NCI-H146 (cell line): ENCODE measurements around the gene LHFPL3.

Source experiments
- DNase-seq: peaks from one replicate; lab custom pipeline; 2025; lab: John Stamatoyannopoulos, UW

LHFPL3 gene

DNA sequence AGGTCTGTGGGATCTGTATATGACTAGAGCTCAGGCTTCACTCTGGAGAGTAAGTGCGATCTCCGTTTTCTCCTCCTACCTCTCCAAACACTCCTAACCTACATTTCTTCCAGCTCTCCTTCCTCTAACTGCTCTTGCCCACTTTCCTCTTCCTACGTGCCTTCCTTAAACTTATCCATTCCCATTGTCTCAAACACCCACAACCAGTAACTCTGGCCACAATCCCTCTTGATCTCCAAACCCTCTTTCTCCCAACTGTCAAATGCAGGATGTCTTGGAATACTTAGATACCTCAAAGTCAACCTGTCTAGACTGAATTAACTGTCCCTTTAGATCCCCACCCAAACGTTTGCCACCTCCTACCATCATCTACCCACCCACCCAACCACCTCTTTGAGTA lies 471.9 kb downstream of the LHFPL3 start:
- no peak for DNase-seq

DNA sequence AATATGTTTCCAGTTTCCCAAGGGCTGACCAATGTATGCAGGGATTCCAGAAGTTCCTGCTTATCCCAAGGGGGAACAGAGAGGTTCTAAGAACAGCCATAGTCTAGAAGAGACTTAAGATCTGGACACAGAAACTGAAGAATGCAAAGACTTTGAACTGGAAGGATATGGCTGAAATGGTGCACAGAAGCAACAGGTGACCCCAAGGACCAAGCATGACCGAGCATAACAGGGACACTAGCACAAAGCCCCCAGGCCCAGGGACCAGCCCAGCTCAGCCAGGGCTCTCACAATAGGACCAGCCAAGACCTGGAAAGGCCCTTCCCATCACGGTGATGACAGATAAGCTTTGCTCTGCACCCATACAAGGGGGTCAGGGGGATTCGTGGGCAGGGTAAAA lies 472.6 kb downstream of the LHFPL3 start:
- DNase-seq: no peak

DNA sequence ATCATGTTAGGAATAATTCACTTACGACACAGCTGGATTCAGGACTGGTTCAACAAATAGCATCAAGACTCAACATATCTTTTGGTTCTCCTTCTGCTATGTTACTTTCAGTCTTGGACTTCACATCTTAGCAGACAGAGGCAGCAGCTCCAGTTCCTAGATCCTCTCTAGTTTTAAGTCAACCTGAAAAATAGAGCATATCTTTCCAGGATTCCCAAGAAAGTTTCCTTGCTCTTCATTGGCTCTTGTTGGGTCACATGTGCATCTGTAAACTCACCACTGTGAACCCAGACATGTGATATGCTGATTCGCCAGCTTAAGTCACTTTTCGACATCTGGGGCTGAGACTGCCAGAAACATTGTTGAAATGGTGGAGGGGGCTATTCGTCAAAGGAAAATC lies 475.5 kb downstream of the LHFPL3 start:
- DNase-seq: no peak

DNA sequence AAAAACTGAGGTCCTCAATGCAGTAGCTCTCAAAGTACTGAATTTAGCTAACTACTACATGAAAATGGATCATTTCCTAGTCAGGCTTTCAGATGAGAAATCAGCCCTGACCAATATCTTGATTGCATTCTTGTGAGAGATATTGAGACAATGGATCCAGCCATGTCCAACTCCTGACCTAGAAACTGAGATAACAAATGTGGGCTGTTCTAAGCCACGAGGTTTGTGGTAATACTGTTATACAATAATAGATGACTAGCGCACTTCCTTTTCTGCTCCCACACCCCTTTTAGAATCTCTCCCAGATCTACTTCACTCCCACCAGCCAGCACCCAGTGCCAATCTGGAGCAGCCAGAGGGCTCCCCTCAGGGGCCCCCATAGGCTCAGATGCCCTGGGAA lies 476.3 kb downstream of the LHFPL3 start:
- DNase-seq: no peak

DNA sequence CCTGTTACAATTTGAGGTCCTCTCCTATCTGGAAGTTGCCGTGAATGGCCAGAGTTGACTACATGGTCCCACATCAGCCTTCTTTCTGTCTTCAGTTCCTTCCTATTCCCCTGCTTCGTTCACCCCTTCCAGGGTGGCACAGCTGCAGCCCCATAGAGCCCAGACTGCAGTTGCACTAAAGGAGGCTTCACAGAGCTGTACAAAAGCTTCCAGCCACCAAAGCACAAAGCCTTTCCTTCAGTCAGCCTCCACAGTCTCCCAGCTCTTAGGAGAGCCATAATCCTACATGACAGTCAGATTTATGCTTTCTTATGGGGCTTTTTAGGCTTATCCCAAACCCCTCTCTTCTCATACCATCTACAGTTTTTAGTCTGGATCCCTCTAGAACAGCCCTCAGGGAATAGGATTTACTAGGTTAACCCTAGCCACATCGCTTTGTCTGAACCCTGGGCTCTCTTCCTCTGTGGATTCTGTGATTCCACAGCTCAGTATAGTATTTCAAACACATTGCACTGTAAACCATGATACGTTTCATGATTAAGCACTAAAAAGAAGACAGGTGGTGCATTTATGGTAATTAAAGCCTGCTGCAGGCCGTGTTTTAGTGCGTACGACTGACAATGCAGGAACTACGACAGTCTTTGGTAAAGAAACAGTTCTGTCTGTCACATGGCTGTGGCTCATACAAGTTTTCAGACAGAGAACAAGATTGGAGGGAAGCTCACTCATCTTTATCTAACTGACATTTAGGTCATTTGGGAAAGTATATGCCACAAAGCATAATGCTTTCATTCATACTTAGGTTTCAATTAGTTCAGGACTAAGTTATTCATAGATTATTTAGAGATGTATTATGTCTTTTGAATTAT lies 477.3 kb downstream of the LHFPL3 start:
- DNase-seq: no peak

DNA sequence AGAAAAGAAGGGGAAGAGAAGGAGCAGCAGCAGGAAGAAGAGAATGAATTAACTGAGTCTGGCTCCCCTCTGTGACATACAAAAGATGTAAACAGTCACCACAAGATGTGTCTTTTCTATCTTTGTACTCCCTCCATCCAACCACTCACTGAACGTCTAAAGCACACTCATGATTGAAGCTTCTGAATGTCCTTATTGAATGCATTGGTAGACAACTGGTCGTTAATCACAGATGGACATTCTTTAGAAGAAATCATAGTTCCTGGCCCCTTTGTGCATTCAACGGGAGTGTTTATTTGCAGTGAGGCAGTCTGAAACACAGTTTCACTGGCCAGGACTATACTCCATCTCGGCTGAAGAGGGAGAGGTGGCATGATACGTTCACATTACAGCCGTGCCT lies 479.3 kb downstream of the LHFPL3 start:
- DNase-seq: no peak

DNA sequence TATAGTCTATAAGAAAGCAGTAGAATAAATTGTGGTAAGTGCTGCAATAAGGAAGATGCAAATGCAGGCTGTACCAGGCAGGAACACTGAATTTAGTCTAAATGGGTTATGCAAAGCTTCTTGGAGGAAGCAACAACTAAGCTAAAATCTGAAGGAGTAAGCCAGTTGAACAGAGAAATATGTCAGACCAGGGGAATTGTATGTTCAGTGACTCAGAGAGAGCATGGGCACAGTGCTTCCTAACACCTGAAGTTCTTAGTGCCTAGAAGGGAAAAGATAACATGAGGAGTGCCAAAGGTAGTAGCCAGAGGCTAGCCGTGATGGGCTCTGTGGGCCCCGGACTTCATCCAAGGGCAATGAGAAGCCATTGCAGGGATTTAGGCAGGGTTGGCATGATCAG lies 481.5 kb downstream of the LHFPL3 start:
- no peak for DNase-seq

DNA sequence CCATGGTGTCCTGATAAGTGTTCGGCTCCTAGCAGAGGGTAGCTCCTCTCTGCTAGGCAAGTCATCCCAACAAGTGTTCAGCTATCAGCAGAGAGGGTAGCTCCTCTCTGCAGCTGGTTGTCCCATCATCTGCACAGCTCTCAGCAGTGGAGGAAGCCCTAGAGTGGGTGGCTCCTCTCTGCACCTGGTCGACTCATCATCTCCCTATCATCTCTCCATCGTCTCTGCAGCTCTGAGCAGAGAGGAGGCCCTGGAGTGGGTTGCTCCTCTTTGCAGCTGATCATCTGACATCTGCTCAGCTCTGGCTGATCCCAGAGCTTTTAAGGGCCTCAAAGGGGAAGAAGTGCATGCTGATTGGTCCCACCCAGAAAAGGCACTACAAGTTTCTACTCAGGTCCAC lies 485.7 kb downstream of the LHFPL3 start:
- DNase-seq: no peak

DNA sequence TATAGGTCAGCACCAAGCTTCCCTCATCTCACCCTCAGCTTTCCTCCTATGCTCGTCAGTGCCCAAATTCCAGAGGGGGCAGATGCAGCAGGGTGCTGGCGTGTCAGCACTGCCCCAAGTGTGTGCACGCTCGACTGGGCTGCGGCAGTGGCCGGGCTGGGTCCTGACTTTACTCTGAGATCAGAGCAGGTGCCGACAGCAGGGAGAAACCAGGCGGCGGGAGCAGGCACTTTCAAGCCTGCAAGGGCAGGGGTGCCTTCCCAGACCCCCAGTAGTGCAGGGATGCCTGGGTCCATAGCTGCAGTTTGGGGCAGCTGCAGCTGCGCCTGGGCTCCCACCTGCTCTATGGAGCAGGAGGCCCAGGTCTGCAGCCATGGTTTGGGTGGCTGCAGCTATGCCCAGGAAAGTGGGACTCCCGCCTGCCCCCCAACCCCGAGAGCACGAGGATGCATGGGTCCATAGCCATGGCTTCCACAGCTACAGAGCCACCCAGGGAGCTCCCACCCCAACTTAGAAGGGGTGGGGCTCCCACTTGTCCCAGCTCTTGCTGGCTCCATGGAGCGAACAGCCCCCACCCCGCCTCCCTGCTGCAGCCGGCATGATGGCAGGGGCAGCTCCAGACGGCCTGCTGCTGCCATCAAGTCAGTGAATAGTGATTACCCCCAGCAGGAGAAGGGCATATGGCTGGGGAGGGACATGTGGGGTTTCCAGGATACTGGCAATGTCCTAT lies 486.4 kb downstream of the LHFPL3 start:
- no peak for DNase-seq

DNA sequence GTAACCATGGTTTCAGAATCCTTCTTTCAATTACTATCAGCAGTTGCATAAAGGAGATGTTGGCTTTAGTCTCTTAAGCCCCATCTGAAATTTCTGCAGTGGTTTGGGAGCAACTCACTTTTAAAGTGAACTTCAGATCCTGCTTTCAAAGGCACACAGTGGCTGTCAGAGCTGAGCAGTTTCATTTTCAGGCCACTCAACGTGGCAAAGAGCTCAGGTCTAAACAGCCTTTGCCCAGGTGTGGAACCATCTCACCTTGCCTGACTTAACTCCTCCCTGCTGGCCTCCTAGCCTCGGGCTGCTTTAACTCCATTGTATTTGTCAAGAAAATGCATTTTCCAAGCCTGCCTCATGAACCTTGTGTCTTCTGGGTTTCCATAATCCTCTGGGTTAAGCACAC lies 488.1 kb downstream of the LHFPL3 start:
- no peak for DNase-seq

DNA sequence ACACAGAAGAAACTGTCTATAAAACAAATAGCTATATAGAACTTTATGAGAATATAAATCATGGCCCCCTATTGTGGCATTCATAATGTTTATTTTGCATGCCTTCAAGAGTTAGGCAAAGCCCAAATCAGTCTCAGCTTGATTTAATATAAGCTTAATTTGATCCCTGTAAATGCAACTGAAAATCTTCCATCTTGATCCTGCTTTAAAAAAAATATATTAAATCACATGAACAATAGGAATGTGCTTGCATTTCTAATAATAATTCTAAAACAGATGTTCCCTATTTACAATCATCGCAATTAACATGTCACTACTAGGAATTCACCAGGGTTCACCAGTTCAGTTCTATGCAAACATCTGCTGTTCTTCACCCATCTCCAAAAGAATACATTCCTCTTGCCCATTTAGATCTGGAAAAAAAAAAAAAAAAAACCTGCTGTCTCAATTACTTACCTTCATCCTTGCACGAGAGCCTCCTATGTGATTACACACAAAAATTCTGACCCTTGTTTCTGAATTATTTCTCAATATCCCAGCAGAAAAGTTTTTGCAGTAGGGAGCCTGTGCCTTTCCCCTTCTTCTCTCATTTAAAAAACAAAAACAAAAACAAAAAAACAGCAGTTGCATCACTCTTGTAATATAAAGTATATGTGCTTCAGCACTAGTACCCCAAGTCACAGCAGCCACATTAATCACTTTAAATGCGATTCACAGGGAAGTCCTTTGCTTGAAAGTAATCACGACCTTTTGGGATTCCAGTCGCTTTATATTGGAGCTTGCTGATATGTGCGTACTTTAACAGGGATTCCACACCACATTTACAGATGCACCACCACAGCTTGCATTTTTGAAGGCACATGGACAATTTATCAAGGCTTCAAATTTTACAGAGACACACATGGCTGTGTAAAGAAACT lies 490.8 kb downstream of the LHFPL3 start:
- no peak for DNase-seq

DNA sequence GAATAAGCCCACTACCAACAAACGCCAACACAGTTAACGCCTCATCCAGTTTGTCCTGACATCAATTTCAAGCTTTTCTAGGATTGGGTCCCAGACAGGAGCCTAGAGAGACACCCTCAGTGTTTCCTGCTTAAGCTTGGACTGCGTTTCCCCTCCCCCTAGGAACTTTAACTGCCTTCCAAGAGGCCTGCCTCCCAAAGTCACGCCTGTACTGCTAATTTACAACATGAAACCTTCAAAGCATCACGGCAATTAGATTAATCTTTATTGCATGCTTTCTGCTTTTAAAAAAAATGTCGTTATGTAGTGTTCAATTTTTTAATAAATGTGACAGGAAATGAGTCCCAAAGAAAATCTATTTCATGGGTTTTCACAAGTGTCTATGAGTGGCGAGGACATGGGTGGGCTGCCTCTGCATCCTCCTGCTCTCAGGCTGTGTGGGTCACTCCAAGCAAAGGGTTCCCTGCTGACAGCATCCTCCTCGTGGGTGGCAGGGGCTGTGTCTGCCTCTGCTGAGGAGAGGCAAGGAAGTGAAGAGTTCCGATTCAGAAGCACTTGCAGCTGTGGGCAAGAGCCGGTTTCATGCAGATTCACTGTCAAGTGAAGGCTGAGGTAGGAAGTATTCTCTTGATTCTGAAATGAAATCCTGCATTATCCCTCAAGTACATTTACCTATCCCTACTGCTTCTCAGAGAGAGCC lies 492.6 kb downstream of the LHFPL3 start:
- no peak for DNase-seq

DNA sequence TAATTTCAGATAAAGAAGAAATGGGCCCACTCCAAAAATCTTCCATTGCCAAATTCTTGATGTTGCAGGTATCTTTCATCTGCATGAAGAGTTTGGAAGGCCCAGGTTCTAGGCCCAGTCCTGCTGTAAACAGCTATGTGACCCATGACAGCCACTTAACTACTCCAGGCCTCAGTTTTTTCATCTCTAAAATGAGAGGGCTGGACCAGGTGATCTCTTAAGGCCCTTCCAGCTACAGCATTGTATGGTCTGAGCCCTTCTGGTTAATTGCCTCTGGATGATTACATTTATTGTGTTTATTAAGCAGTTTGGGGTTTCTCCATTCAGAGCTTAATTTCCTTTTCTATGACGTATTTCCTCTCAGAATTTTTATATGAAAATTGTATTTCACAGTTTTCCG lies 494.8 kb downstream of the LHFPL3 start:
- DNase-seq: no peak

DNA sequence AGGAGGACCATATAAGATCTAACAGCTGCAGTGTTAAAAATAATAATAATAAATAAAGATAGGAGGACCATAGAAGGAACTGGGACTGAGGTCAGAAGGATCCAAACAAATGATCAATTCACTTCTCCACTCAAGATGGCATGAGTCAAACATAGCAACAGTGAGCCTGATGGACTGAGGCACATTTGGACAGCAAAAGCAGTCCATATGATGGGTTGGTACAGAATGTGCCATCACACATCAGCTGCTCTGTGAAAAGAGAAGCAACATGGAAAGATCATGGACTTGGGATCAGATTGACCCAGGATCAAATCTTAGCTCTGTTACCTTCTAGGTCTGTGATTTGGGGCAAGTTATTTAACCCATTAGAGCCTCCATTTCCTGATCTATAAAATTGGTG lies 496.7 kb downstream of the LHFPL3 start:
- DNase-seq: no peak

DNA sequence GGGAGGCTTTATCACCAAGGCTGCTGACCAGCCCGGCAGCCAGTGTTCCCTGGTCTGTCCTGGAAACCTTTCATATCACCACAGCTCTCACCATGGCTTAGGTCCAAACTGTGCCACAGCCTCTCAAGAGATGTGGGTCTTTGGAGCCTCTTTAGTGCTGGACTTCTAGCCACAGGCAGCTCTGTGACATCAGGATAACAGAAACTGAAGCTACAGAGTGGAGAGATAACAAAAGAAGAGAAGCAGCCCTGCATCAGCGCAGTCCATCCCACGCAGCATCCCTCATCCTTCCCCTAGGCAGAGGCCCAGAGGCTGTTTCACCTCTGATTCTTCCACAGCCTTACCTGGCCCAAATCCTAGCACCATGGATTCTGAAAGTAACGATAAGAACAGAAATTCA lies 497.7 kb downstream of the LHFPL3 start:
- DNase-seq: no peak

DNA sequence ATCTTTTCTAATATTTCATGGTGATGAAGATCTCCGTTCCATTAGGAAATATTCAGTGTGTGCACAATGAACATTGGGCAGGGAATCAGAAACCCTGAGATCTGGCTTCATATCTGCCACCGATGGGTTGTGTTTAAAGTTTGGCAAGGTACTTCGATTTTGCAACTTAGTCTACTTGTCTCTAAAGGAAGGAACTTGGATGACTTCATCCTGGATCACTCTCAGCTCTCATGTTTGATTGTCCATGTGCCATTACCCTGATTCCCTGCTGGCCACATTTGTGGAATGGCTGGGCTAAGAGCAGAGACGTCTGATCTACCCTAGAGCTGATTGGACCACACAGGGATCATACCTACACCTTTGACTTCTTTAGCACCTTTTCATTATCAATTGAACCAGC lies 508.6 kb downstream of the LHFPL3 start:
- no peak for DNase-seq

DNA sequence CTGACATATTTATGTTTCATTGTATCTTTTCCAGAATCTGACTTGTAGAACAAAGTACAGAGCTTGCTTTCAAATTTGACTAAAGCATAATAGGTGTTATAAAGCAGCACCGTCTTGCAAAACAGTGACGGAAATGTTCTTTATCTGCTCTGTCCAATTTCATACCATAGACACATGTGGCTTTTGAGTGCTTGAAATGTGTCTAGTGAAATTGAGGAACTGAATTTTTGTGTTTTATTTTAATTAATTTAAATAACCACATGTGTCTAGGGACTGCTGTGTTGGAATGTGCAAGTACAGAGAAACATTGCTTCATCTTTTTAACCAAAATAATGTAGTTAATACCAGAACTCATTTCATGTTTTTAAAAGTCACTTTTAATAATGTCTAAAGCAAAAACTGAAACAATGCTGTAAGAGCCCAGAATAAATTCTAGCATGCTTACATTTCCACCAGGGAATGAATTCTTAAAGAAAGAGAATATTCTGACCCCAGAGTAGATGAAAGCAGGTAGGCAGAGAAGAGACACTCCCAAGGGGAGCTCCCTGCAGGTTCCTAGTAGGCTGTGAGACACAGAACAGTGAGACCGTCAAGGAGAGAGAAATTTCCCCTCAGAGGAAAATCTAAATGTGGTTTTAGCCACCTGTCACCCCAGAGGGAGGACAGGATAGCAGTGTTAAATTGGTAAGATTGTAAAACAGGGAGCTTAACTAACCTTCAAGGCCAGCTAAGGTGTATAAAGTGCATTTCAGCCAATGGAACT lies 510.3 kb downstream of the LHFPL3 start:
- no peak for DNase-seq

DNA sequence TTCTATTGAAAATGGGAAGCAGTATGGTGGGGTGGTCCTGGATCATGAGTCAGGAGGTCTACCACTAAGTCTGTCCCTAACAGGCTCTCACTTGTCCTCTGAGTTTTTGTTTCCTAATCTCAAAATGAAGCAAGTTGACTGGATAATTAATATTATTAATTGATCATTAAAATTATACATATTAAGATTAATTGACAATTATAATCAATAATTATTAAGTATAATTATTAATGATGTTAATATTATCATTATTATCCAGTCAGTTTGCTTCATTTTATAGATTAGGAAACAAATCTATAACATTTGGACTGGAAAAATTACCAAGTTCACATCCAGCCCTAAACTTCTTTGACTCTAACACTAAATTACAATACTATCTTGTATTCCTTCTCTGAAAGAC lies 511.4 kb downstream of the LHFPL3 start:
- DNase-seq: no peak

DNA sequence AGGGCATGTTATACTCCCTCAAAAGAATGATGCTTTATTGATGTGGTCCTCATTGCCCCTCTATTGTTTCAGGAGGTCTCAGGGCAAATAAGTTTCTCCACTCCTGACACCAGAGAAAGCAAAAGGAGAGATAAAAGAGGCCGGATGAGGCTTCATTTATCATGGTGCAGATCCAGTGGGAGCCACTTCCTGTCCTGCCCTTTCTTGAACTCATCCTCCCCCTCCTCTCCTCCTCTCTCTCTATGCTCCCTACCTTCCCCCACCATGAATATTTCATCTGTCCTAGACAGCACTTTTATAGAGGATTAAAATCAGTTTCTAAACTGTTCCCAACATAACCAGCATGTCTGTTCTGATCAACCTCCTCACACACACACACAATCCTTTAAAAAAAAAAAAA lies 513.4 kb downstream of the LHFPL3 start:
- DNase-seq: no peak

DNA sequence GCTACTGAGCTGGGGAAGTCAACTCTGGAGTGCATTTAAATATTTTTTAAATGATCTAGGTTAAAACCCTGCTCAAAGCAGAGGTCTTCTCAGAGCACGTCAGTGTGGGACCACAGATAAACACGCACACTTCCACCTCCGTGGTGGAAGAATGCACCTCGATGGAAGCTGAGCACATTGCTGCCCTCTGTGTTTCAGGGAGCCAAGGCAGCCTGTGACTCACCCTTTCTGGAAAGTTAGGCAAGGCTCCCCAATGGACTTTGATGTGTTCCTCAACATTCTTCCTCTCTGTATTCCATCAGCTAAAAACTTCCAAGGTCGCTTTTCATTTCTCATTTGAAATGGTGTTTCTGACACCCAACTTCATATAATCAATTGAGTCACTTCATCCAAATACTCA lies 514.8 kb downstream of the LHFPL3 start:
- no peak for DNase-seq

DNA sequence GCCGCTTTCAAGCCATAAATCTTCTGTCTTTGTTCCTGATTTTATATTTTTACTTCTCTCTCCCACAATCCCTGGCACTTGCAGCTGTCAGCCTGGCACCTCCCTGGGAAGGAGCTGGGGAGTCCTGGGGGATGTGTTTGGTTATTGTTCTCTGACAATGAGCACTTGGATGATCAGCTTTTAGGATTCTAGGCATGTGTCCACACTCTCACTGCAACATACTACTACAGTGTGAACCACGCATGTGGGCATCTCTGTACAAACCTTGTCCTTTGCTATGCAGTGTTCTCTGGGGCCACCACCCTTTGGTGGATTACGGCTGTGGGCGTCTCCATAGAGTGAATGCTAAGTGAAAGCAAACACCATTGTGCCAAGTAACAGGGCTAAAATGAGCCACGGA lies 517.2 kb downstream of the LHFPL3 start:
- no peak for DNase-seq
